Spleen (tissue), 11 donors: ENCODE data around the gene NABP1. TPM values are rescaled to one million over a fixed set of nuclear protein-coding genes. Genes with fewer than 3 reads are reported as not detected.

Source experiments
- DNase-seq: peaks from one replicate; pipeline ENCODE4 v3.0.0-alpha.2; 2020
- H3K27ac ChIP-seq, 8 donors: fragments of 200-600 bp; sonication (generic) in 7 of 8; 1 replicate in 4 of 8; 2 replicates in 4 of 8; pipeline versions ENCODE4 v1.5.0 to v1.8.0; 2016 to 2021; ENCODE audit warnings: inconsistent platforms in 4 of 8, mild to moderate bottlenecking in 4 of 8, moderate library complexity in 1 of 8
- H3K27me3 ChIP-seq, 7 donors: fragments of 200-600 bp; sonication (generic) in 6 of 7; replicated peaks in 1 of 7; 1 replicate in 4 of 7; 2 replicates in 3 of 7; pipeline versions ENCODE4 v1.5.0 to v1.8.0; 2016 to 2021; ENCODE audit warnings: inconsistent platforms in 3 of 7, mild to moderate bottlenecking in 1 of 7
- H3K36me3 ChIP-seq, 6 donors: fragments of 200-600 bp; sonication (generic) in 5 of 6; 1 replicate in 4 of 6; 2 replicates in 2 of 6; pipeline versions ENCODE4 v1.5.0 to v1.8.0; 2016 to 2021; ENCODE audit warnings: inconsistent platforms in 2 of 6
- H3K4me1 ChIP-seq, 6 donors: fragments of 200-600 bp; sonication (generic) in 5 of 6; 1 replicate in 3 of 6; 2 replicates in 3 of 6; pipeline versions ENCODE4 v1.5.0 to v1.8.0; 2016 to 2021; ENCODE audit warnings: inconsistent platforms in 3 of 6
- H3K4me3 ChIP-seq, 8 donors: fragments of 200-600 bp; sonication (generic) in 7 of 8; 1 replicate in 4 of 8; 2 replicates in 4 of 8; pipeline versions ENCODE4 v1.5.0 to v1.8.0; 2016 to 2021; ENCODE audit warnings: inconsistent platforms in 4 of 8, mild to moderate bottlenecking in 4 of 8, moderate library complexity in 2 of 8
- H3K9me3 ChIP-seq, 8 donors: fragments of 200-600 bp; sonication (generic) in 7 of 8; 1 replicate in 4 of 8; 2 replicates in 4 of 8; pipeline versions ENCODE4 v1.5.0 to v1.8.0; 2016 to 2021; ENCODE audit warnings: inconsistent platforms in 4 of 8
- CTCF ChIP-seq, 11 experiments: fragments of 200-600 bp in 7 of 11; fragments of 450-650 bp in 4 of 11; sonication (generic) in 4 of 11; IDR thresholded peaks in 8 of 11; conservative IDR thresholded peaks in 3 of 11; 1 replicate in 7 of 11; 2 replicates in 4 of 11; pipeline versions ENCODE4 v1.4.0 to v1.8.0; 2016 to 2021; ENCODE audit warnings: antibody characterized with exemption in 11 of 11, inconsistent platforms in 4 of 11, mild to moderate bottlenecking in 1 of 11
- POLR2A ChIP-seq, 3 donors: fragments of 450-650 bp; IDR thresholded peaks; one replicate each; pipeline ENCODE4 v1.5.1; 2017; ENCODE audit warnings: antibody characterized with exemption in 3 of 3, mild to moderate bottlenecking in 1 of 3
- POLR2AphosphoS5 ChIP-seq, 3 donors: sonication (generic); formaldehyde crosslinking; IDR thresholded peaks; one replicate each; pipeline ENCODE4 v1.5.1; 2017; ENCODE audit warnings: antibody characterized with exemption in 3 of 3
- WGBS, 5 donors: extraction: QIAGEN DNeasy Blood & Tissue Kit in 3 of 5; methylation state at CpG; one replicate each; pipeline versions ENCODE4 v1.1.5 to v1.1.7; 2013 to 2018; 5-methylcytosine and 5-hydroxymethylcytosine counted together
- intact Hi-C: fragments of 100-400 bp; cut with DNase I; formaldehyde crosslinking; loops from one replicate; pipeline ENCODE4 v1.15.0; 2023; ENCODE audit warnings: low total_unique reads
- polyA plus RNA-seq, 3 donors: library from polyadenylated mRNA; stranded (reverse); fragments of 200-250 nt; gene quantifications; one replicate each; pipeline ENCODE4 v1.2.1, GENCODE V29; 2013
- total RNA-seq, 7 donors: library from RNA; depleted of rRNA in 3 of 7; stranded (reverse); fragments of >200 nt in 3 of 7; fragmentation: NEBNext Ultra II Directional in 4 of 7; extraction: Animal tissue kit (Norgen Biotek cat#: 25700) in 4 of 7; gene quantifications; one replicate each; pipeline versions ENCODE4 v1.1.0 to v1.2.1, GENCODE V29; 2016 to 2021
- donor health status: healthy with polysubstance abuse.
- donor health status: DM: no; HTN: no; CAD: no; lungs with moderate emphysema.
- donor health status: DM: no; HTN: no; CAD: no.
- donor health status: Bipolar disorder and iron deficiency.
- donor health status: healthy.
- donor health status: DM: no; HTN: no; CAD: no.
- donor health status: DM: yes; HTN: yes; CAD: no.

The NABP1 gene
- total and polyA plus RNA-seq, 10 donors, result 33.0 to 292 (median 176) TPM

- DNase-seq, result no peak
- no peaks in the 10 kb centered on the region for H3K9me3 ChIP-seq
- no peak overlapping the region for H3K27ac ChIP-seq
- 72 to 90% (median 79%) methylated on average over 1 of the region's 1 CpG for WGBS, 5 donors
- no peaks in the 10 kb centered on the region for H3K27me3 ChIP-seq
- no peak for TF ChIP-seq CTCF (IDR thresholded peaks at IDR 0.05 in 8 of 11, conservative IDR thresholded peaks at IDR 0.05 in 3 of 11)
- TF ChIP-seq POLR2A (IDR thresholded peaks at IDR 0.05), result no peak
- TF ChIP-seq POLR2AphosphoS5 (IDR thresholded peaks at IDR 0.05), result peak in 1 of 3 donors; percentile 28
- intact Hi-C loops, result loop anchor here (5.0 kb wide), 1 partner anchor 126 kb away; no protein-coding TSS in a partner anchor
- no peak overlapping the region for H3K4me3 ChIP-seq
- H3K4me1 ChIP-seq, result peaks cover 5 to 36% (median 20%) of the 10 kb centered on the region in 6 donors
- H3K36me3 ChIP-seq, result peaks cover 0 to 59% (median 0%) of the 10 kb centered on the region in 6 donors
Observed at GRCh38 chr2:191693778-191694177, 15.8 kb downstream of the NABP1 start.

GRCh38 chr2:191696001-191696400 lies 18.1 kb downstream of the NABP1 start:
- TF ChIP-seq CTCF (IDR thresholded peaks at IDR 0.05 in 8 of 11, conservative IDR thresholded peaks at IDR 0.05 in 3 of 11), result no peak
- TF ChIP-seq POLR2AphosphoS5 (IDR thresholded peaks at IDR 0.05), result peak in 1 of 3 donors; percentile 80
- Histone ChIP-seq H3K9me3 (no peaks in the 10 kb centered on the region), H3K4me1 (peaks cover 0 to 17% (median 10%) of the 10 kb centered on the region in 6 donors), H3K27ac (no peak overlapping the region), H3K36me3 (peaks cover 0 to 54% (median 0%) of the 10 kb centered on the region in 6 donors), H3K4me3 (no peak overlapping the region), H3K27me3 (no peaks in the 10 kb centered on the region)
- no peak for DNase-seq
- intact Hi-C loops, result no loop called here

GRCh38 chr2:191696966-191697365 lies 19.0 kb downstream of the NABP1 start:
- Histone ChIP-seq H3K27ac (no peak overlapping the region), H3K4me1 (peaks cover 0 to 8% (median under 1%) of the 10 kb centered on the region in 6 donors), H3K4me3 (no peak overlapping the region), H3K27me3 (no peaks in the 10 kb centered on the region), H3K9me3 (no peaks in the 10 kb centered on the region), H3K36me3 (peaks cover 0 to 64% (median 0%) of the 10 kb centered on the region in 6 donors)
- no peak for TF ChIP-seq POLR2A (IDR thresholded peaks at IDR 0.05)
- TF ChIP-seq POLR2AphosphoS5 (IDR thresholded peaks at IDR 0.05), result no peak
- no peak for TF ChIP-seq CTCF (IDR thresholded peaks at IDR 0.05 in 8 of 11, conservative IDR thresholded peaks at IDR 0.05 in 3 of 11)
- no peak for DNase-seq
- intact Hi-C loops, result no loop called here

GRCh38 chr2:191697870-191698269 lies 19.9 kb downstream of the NABP1 start:
- WGBS, 5 donors, result 95 to 100% (median 96%) methylated on average over 3 of the region's 3 CpGs
- no peak overlapping the region for H3K4me3 ChIP-seq
- intact Hi-C loops, result no loop called here
- no peaks in the 10 kb centered on the region for H3K27me3 ChIP-seq
- DNase-seq, result no peak
- H3K4me1 ChIP-seq, result no peaks in the 10 kb centered on the region
- H3K27ac ChIP-seq, result no peak overlapping the region
- no peaks in the 10 kb centered on the region for H3K9me3 ChIP-seq
- no peak for TF ChIP-seq POLR2AphosphoS5 (IDR thresholded peaks at IDR 0.05)
- no peak for TF ChIP-seq POLR2A (IDR thresholded peaks at IDR 0.05)
- TF ChIP-seq CTCF (IDR thresholded peaks at IDR 0.05 in 8 of 11, conservative IDR thresholded peaks at IDR 0.05 in 3 of 11), result no peak
- peaks cover 0 to 70% (median 0%) of the 10 kb centered on the region in 6 donors for H3K36me3 ChIP-seq
